Breast epithelium (tissue), 3 donors: ENCODE results near the gene FOXK1.

Experiments
- POLR2A ChIP-seq: fragments of 450-650 bp; IDR thresholded peaks from one replicate; pipeline ENCODE4 v1.6.1; 2016; ENCODE audit warnings: antibody characterized with exemption, mild to moderate bottlenecking, moderate library complexity
- TF ChIP-seq, protein P1 (sequence below), 3 donors: fragments of 450-650 bp; IDR thresholded peaks; one replicate each; pipeline ENCODE4 v1.5.1; 2016 to 2017; ENCODE audit warnings: antibody characterized with exemption in 3 of 3, mild to moderate bottlenecking in 3 of 3, moderate library complexity in 3 of 3

DNA sequence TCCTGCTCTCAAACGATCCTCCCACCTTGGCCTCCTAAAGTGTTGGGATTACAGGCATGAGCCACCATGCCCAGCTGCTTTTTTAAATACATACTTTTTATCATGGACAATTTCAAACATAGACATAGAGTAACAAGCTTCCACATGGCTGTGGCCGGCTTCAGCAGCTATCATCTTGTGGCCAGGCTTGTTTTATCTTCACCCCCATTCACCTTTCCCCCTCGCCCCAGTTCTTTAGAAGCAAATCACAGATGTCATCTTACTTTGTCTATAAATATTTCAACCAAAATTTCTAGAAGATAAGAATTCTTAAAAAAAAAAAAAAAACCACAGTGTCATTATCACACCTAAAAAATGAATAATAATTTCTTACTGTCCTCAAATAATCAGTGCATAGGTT, 5.9 kb downstream of the FOXK1 start:
- TF ChIP-seq, protein P1, sequence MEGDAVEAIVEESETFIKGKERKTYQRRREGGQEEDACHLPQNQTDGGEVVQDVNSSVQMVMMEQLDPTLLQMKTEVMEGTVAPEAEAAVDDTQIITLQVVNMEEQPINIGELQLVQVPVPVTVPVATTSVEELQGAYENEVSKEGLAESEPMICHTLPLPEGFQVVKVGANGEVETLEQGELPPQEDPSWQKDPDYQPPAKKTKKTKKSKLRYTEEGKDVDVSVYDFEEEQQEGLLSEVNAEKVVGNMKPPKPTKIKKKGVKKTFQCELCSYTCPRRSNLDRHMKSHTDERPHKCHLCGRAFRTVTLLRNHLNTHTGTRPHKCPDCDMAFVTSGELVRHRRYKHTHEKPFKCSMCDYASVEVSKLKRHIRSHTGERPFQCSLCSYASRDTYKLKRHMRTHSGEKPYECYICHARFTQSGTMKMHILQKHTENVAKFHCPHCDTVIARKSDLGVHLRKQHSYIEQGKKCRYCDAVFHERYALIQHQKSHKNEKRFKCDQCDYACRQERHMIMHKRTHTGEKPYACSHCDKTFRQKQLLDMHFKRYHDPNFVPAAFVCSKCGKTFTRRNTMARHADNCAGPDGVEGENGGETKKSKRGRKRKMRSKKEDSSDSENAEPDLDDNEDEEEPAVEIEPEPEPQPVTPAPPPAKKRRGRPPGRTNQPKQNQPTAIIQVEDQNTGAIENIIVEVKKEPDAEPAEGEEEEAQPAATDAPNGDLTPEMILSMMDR (IDR thresholded peaks at IDR 0.05) = no peak
- no peak for TF ChIP-seq POLR2A
